ENCODE data around the gene AK5.
A peak's percentile ranks its signal among the peaks of the same experiment; 100 is the strongest.
"Not testable (repeated sequence)": the region's sequence is repeated elsewhere in the genome, so short reads cannot be mapped to it uniquely, and the experiment has no call there.

The AK5 gene

GRCh38 chr1:77509898-77510297 is 228.1 kb downstream of the AK5 start:
- H3K27ac ChIP-seq = peak overlapping the region; percentile 20; the same call in 1 of the 2 replicates
- TF ChIP-seq ZFX (IDR thresholded peaks at IDR 0.05; ENCODE audit: borderline replicate concordance) (no peak), CTCF (IDR thresholded peaks at IDR 0.05) (no peak)

GRCh38 chr1:77511440-77511840 is 229.6 kb downstream of the AK5 start:
- no peak overlapping the region for H3K27ac ChIP-seq

GRCh38 chr1:77512650-77513049 is 230.8 kb downstream of the AK5 start:
- H3K27ac ChIP-seq = not testable (repeated sequence)

More at GRCh38 chr1:77511440-77511840, 229.6 kb downstream of the AK5 start:
- TF ChIP-seq ZFX (IDR thresholded peaks at IDR 0.05; ENCODE audit: borderline replicate concordance) (no peak), CTCF (IDR thresholded peaks at IDR 0.05) (no peak)

- TF ChIP-seq ZFX (IDR thresholded peaks at IDR 0.05; ENCODE audit: borderline replicate concordance) = no peak
- TF ChIP-seq CTCF (IDR thresholded peaks at IDR 0.05) = no peak
- H3K27ac ChIP-seq = no peak overlapping the region
Measured at GRCh38 chr1:77513839-77514763, 232.3 kb downstream of the AK5 start.

- TF ChIP-seq ZFX (IDR thresholded peaks at IDR 0.05; ENCODE audit: borderline replicate concordance) (no peak), CTCF (IDR thresholded peaks at IDR 0.05) (no peak; the same call in 1 of the 2 replicates)
- H3K27ac ChIP-seq = no peak overlapping the region
Measured at GRCh38 chr1:77514921-77515776, 233.3 kb downstream of the AK5 start.

- TF ChIP-seq CTCF (IDR thresholded peaks at IDR 0.05) = no peak
- no peak for TF ChIP-seq ZFX (IDR thresholded peaks at IDR 0.05; ENCODE audit: borderline replicate concordance)
- no peak overlapping the region for H3K27ac ChIP-seq
Measured at GRCh38 chr1:77516106-77516505, 234.3 kb downstream of the AK5 start.

GRCh38 chr1:77524038-77524437 is 242.2 kb downstream of the AK5 start:
- H3K27ac ChIP-seq = no peak overlapping the region
- TF ChIP-seq CTCF (IDR thresholded peaks at IDR 0.05) = no peak
- no peak for TF ChIP-seq ZFX (IDR thresholded peaks at IDR 0.05; ENCODE audit: borderline replicate concordance)

GRCh38 chr1:77531149-77531548 is 249.3 kb downstream of the AK5 start:
- not testable (repeated sequence) for H3K27ac ChIP-seq

GRCh38 chr1:77531596-77532280 is 249.9 kb downstream of the AK5 start:
- H3K27ac ChIP-seq = not testable (repeated sequence)

Data from 22Rv1 (cell line).